Hematopoietic multipotent progenitor cell treated with erythropoietin and hydrocortisone succinate and interleukin-3 and kit ligand, for 15 days (in vitro differentiated cells): Measurements from ENCODE around the gene TTYH3.

Experiments
- DNase-seq: peaks from one replicate; pipeline ENCODE4 v3.0.0-alpha.2; 2015; ENCODE audit warnings: low spot score

The TTYH3 gene

DNA sequence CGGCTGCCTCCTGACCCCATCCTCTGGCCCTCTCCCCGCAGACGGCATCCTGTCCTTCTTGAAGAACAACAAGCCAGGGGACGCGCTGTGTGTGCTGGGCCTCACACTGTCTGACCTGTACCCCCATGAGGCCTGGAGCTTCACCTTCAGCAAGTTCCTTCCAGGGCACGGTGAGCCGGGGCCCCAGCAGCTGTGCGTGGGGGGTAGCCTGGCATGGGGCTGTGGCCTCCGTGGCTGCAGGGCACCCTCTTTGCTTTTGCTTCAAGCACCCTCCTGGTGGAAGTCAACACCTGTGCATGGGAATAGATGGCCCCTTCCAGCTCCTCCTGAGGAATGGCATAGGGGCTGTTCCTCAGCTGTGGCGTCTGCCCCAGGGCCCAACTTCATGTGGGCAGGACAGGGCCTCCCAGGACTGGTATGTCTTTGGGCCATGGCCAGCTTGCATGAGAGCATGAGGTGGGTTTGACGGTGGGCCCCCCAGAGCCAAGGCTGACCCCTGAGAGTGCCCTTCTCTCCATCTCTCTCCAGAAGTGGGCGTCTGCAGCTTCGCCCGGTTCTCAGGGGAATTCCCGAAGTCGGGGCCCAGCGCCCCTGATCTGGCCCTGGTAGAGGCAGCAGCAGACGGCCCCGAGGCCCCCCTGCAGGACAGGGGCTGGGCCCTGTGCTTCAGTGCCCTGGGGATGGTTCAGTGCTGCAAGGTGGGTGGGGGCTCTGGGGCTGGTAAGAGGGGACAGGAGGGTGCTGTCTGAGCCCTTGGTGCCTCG is 76.9 kb downstream of the TTYH3 start:
- no peak for DNase-seq

DNA sequence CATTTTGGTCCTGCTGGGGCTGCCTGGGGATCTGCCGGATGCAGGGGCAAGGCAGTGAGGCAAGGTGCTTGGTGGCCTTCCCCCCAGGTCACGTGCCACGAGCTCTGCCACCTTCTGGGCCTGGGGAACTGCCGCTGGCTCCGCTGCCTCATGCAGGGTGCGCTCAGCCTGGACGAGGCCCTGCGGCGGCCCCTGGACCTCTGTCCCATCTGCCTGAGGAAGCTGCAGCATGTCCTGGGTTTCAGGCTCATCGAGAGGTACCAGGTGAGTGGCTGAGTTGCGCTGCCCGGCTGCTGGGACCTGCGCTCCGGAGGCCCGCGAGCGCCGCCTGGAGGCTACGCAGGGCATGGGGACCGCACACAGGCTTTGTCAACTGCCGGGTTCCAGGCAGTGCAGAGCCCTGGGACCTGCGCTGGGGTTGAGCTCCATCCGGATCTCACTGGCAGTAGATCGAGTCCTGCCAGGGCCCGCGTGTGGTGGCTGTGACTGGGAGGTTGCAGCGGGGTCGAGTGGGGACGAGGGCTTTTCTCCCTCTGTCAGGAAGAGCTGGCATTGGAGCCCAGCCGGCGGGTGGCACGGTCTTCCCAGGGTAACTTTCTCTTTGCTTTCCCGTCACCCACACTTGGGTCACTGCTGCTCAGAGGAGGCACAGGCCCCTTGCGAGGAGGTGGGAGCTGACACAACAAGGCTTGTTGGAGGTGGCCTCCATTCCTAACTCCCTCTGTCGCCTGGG is 77.9 kb downstream of the TTYH3 start:
- DNase-seq = peak; percentile 81

DNA sequence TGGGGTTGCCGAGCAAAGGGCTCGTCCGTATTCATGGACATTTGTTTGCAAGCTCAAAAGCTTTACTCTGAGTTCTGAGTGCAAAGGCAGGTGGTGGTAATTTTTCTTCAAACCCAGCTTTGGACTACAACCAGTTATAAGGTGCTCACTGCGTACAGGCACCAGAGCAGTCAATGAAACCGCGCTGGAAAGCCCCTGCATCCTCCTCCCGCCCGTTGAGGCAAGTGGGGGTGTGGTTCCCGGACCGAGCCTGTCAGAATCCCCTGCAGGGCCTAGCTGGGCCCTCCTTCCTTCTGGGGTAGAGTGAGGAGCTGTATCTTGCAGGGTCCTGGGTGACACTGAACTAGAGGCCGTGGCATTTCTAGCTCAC is 78.5 kb downstream of the TTYH3 start:
- DNase-seq = no peak

DNA sequence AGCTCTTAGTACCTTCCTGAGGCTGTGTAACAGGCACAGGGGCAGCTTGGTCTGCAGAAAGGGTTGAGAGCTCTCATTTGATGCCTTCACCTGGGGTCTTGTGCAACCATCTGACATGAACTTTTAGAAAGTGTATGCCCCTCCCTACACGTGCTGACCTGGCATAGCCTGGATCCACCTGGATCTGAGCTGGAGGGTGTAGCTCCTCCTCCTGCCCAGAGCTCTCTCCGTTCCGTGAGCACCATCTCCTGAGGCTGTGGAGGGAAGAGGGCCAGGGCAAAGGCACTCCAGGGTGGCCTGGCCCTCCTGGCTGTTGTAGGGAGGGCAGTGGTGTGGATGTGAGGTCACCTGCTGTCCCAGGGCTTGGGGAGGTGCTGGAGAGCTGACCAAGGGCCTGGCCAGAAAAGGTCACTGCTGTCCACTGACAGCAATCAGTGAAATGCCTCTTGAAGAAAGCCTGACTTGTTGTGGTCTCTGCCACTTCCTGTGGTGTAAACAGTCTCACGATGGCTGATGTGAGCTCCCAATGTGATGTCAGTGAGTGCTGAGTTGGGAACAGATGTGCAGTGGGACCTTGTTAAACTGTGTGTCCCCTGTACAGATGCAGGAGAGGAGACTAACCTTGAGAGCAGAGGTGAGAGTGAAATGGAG is 79.2 kb downstream of the TTYH3 start:
- no peak for DNase-seq

DNA sequence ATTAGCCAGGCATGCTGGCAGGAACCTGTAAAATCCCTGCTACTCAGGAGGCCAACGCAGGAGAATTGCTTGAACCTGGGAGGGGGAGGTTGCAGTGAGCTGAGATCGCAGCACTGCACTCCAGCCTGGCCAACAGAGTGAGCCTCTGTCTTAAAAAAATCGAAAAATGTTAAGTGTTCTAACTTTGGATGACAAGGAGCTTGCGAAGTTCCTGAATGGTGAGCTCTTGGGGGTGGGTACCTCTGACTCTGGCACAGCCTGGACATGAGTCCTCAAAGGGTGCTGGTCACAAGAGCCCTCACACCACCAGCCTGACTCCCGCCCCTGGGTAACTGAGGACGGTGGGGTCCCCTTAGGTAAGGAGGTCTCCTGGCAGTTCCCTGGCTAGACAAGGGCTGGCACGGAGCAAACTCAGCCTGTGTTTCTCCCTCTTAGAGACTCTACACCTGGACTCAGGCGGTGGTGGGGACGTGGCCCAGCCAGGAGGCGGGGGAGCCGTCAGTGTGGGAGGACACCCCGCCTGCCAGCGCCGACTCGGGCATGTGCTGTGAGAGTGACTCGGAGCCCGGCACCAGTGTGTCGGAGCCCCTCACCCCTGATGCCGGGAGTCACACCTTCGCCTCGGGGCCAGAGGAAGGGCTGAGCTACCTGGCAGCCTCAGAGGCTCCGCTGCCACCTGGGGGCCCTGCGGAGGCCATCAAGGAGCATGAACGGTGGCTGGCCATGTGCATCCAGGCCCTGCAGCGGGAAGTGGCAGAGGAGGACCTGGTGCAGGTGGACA is 80.3 kb downstream of the TTYH3 start:
- DNase-seq = no peak

DNA sequence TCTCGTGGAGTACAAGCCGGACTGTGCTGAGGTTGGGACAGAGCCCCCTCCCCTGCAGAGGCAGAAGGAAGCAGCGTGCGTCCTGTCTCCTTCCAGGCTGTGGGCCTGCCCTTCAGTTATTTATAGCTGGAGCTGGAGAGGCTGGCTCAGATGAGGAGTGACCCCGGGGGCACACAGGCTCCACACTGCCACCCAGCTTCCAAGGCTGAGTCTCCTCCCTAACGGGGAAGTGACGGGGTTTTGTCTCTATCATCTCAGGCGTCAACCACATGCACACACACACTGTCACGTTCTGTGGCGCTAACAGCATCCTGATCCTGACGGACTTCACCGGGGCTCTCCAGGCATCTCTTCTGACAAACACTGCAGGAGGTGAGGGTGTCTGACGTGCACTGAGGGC is 81.6 kb downstream of the TTYH3 start:
- DNase-seq = no peak

DNA sequence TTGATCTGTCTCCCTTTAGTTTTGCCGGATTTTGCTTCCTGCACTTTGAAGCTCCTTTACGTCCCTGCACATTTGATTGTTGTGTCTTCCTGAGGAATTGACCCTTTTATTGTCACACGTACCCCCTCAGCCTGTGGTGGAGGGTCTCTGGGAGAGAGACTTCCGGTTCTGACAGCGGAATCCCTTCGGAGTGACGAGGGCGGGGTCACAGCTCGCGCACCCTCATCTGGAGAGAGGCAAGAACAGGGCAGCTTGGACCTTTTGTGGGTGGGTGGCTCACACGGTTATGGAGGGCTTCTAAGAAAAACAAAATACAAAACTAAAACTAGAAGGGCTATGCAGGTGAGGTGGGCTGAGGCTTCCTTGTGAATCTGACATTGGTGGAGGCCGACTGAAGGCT is 82.2 kb downstream of the TTYH3 start:
- DNase-seq = no peak
